Activated CD8-positive, alpha-beta memory T cell treated with anti-CD3 and anti-CD28 coated beads, Interleukin-2, amount 50 U/mL, for 1 hour (primary cell): ENCODE measurements around the gene OR2M5.

ENCODE experiments used
- DNase-seq: peaks from one replicate; pipeline ENCODE4 v3.0.0-alpha.2; 2020; ENCODE audit errors: extremely low read depth

OR2M5 gene, protein sequence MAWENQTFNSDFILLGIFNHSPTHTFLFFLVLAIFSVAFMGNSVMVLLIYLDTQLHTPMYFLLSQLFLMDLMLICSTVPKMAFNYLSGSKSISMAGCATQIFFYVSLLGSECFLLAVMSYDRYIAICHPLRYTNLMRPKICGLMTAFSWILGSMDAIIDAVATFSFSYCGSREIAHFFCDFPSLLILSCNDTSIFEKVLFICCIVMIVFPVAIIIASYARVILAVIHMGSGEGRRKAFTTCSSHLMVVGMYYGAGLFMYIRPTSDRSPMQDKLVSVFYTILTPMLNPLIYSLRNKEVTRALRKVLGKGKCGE

GRCh38 chr1:248144513-248145198 is at the start of gene OR2M5:
Gene OR2M5 (plus strand): TSS chr1:248145148. CDS start chr1:248145148, 0 bp downstream.
- no peak for DNase-seq

DNA sequence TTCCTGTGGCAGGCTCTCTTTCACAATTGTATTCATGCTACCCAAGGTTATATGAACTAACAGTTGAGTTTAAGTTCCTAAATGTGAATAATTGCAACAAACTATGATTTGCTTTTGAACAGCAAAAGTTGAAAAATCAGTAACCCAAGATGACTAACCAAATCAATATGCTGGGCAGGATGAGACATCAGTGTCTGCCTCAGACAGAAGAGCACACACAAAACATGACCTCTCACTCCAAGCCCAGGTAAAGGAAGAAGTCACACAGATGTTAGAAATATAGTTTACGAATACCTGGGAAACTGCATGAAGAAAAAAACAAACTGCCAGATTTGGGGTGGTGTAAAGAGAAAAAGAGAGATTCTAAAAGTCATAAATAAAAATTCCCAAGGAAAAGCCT is 46.4 kb upstream of the OR2M5 start:
- no peak for DNase-seq

DNA sequence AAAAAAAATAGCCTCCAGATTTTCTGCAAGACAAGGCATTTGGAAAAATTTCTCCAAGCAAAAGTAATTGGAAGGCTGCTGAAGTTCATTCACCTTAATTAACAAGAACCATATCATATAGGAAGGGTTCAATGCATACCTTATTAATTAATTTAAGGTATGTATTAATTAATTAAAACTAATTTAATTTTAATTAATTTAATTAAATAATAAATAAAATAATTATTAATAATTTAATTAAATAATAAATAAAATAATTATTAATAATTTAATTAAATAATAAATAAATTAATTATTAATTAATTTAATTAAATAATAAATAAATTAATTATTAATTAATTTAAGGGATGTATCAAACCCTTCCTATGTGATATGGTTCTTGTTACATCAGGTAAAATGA is 42.1 kb upstream of the OR2M5 start:
- DNase-seq = no peak

DNA sequence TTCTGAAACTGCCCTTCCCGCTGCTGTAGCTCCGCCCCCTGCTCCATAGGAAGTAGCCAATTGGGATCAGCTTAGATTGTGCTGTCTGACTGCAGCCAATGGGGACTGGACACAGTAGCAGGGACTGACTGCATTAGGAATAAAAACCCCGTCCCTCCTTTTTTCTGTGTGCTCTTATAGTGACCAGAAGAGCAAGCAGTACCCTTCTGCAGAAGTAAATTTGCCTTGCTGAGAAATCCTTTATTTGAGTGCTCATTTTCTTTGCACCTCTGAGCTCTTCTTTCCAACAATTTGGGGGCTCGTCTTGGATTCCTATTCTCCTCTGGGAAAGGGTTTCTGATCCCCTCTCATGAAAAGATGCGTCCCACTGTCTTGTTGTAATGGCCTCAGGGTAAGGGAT is 33.8 kb upstream of the OR2M5 start:
- no peak for DNase-seq

DNA sequence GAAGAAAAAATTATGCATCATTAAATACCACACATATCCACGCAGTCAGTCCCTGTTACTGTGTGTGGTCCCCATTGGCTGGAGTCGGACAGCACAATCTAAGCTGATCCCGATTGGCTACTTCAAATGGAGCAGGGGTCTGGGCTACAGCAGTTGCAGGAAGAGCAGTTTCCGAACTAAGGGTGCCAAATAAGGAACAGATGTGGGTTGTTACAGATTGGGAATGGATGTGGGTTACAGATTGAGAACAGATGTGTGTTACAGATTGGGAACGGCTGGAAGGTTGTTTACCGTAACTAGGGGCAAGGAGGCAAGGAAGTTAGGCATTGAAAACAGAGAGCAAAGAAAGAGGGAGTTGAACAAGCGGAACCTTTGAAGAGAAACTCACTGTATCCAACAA is 30.1 kb upstream of the OR2M5 start:
- DNase-seq = no peak

DNA sequence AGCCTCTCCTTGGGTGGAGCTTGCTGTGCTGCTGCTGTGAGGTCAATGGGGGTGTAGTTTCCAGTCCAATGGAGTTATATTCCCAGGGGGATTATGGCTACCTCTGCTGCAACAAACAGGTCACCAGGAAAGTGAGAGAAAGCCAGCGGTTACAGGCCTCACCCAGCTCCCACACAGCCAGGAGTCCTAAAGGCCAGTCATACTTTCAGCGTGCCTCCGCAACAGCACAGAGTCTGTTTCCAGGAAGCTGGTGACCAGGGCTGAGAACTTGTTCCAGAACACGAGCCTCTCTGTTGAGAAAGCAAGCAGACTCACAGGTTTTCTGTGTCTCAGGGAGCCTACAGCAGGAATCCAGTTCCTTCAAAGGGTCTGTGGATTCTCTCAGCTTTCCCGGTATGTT is 17.3 kb upstream of the OR2M5 start:
- no peak for DNase-seq

DNA sequence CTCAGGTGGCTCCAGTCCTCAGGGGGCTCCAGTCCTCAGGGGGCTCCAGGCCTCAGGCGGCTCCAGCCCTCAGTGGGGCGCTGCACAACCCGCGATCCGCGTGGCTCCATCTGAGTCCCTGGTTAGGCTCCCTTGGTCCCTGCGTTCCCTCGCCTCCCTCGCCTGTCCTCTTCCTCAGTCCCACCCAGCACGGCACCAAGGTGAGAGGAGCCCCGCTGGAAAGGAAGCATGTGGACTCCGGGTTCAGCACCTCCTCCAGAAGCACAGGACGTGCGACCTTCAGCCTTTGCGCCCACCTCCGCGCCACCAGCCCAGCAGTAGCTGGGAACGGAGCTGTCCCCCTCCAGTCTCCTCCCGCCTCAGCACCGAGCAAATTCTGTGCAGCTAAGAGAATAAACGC is 8.1 kb upstream of the OR2M5 start:
- no peak for DNase-seq

GRCh38 chr1:248140846-248141245 is 4.1 kb upstream of the OR2M5 start:
- DNase-seq = no peak

DNA sequence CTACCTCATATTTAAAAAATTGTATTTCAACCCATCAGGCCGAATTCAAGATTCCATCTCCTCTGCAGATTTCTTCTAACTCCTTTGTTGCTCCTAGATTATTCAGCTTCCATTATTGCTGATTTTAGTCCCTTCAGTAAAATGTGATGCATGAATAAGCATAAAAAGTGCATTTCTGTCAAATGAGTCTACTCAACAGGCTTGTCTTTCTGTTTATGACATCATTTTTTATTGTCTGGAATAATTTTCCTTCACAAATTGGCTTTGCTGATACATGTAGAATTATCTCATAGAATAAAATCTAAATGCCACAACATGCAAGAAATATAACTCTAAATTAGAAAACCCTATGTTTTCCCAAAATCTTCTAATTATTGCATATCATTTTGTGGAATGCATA is 1.6 kb upstream of the OR2M5 start:
- no peak for DNase-seq

- DNase-seq = no peak
Observed at GRCh38 chr1:248152056-248152827, 7.3 kb downstream of the OR2M5 start.

DNA sequence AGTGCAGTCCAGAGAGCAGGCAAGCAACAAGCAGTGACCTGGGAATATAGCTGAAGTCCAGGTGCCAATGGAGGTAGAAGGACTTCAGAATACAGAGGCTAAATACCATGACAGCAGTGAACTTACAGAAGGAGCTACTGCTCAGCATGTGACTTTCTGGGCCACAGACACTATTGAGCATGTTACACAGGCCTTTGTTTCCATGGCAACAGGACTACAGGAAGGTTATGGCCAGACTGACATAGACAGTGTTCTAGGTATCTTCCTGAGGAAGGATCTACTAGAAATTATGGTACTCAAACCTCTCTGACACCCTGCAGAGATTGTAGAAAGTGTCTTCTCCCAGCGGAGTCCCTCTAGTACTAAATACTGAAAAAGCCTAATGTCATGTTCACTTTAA is 11.0 kb downstream of the OR2M5 start:
- DNase-seq = no peak

DNA sequence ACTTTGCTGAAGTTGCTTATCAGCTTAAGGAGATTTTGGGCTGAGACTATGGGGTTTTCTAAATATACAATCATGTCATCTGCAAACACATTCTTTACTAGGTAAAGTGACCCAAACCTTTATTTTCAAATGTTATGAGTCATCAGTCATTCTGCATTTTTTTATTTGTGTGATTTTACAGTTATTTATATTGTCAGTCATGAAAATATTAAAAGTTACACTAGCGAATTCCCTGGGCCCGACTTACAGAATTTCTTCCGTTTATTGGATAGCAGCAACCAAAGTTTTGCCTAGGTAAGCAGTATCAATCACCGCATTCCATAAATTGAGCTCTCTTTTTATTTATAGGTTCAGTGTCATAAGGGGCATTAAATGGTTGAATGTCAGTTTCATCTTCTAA is 13.8 kb downstream of the OR2M5 start:
- DNase-seq = no peak

- DNase-seq = no peak
Observed at GRCh38 chr1:248164031-248164430, 19.1 kb downstream of the OR2M5 start.

DNA sequence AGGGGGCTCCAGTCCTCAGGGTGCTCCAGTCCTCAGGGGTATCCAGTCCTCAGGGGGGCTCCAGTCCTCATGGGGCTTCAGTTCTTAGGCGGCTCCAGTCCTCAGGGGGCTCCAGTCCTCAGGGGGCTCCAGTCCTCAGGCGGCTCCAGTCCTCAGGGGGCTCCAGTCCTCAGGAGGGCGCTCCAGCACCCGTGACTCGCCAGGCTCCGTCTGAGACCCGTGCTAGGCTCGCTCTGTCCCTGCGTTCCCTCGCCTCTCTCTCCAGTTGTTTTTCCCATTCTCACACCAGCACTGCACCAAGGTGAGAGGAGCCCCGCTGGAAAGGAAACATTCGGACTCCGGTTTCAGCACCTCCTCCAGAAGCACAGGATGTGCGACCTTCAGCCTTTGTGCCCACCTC is 20.2 kb downstream of the OR2M5 start:
- no peak for DNase-seq

DNA sequence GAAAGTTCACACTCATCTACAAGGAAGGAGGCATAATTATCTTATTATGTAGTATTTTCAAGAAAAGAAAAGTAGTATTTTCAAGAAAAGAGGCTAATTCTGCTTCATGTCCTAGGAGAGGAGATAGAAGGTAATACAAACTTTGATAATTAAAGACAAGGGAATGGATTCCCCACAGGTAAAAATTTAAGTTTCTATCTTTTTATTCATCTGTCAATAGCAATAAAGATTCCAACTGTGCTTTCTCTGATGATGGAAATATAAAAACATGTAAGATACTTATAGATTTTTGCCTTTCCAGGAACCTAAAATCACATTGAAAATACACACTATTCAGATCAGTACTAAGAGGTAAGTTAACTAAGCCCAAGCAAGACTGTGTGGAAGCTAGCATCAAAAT is 29.6 kb downstream of the OR2M5 start, which contains the start of gene OR2M2:
Gene OR2M2, plus strand, starts transcription at position 301 of the 400 bp plus-strand sequence. CDS start 5,165 bp downstream, outside the sequence.
- no peak for DNase-seq

GRCh38 chr1:248183996-248184395 is 39.0 kb downstream of the OR2M5 start:
- DNase-seq = no peak

DNA sequence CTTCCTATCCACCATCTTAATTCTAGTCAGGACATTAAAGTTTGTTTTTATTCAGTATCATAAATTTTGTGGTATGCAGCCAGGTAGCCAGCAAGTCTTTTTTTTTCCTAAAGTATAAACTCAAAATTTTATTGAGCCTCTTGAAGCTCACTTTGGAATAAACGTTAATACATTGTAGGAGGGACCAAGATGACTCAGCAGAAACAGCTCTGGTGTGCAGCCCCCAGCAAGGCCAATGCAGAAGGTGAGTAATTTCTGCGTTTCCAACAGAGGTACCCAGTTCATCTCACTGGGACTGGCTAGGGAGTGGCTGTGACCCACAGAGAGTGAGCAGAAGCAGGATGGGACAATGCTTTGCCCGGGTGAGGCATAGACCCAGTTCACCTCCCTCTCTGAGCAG is 42.4 kb downstream of the OR2M5 start:
- DNase-seq = no peak

DNA sequence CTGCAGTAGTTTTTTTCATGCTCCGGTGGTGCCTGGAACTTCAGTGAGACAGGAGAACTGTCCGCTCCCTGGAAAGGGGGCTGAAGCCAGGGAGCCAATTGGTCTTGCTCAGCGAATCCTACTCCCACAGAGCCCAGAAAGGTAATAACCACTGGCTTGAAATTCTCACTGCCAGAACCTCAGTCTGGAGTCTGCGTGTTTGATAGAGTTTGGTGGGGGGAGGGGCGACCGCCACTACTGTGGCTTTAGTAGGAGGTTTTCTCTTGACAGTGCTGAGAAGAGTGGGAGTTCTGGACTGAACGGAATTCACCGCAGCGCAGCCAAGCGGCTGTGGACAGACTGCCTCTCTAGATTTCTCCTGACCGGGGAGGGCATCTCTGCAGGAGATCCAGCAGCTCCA is 44.1 kb downstream of the OR2M5 start:
- DNase-seq = no peak

DNA sequence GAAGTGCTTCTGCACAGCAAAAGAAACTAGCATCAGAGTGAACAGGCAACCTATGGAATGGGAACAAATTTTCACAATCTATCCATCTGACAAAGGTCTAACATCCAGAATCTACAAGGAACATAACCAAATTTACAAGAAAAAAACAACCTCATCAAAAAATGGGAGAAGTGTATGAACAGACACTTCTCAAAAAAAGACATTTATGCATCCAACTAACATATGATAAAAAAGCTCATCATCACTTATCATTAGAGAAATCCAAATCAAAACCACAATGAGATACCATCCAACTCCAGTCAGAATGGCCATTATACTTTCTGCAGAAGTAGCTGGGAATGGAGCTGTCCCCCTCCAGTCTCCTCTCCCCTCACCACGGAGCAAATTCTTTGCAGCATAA is 49.2 kb downstream of the OR2M5 start:
- DNase-seq = no peak
